DOHH2 (cell line): ENCODE results near the gene DNAH3.

ENCODE experiments used
- H3F3A ChIP-seq: fragments of 200-600 bp; sonication (generic), shearing (Covaris generic); 2 replicates; pipeline ENCODE4 v1.6.0; 2016; ENCODE audit warnings: antibody characterized with exemption, mild to moderate bottlenecking; ENCODE audit not compliant: control insufficient read depth, insufficient read depth
- H3K27ac ChIP-seq: fragments of 200-600 bp; sonication (generic); 2 replicates; pipeline ENCODE4 v1.5.1; 2014; ENCODE audit warnings: low read depth, mild to moderate bottlenecking, low read length, moderate library complexity
- H3K27me3 ChIP-seq: fragments of 200-600 bp; sonication (generic); 2 replicates; pipeline ENCODE4 v1.6.1; 2014; ENCODE audit warnings: mild to moderate bottlenecking, low read length, mixed read lengths; ENCODE audit not compliant: control insufficient read depth
- H3K36me3 ChIP-seq: fragments of 200-600 bp; sonication (generic); 2 replicates; pipeline ENCODE4 v1.6.1; 2014; ENCODE audit warnings: mild to moderate bottlenecking, low read length, moderate library complexity, mixed read lengths; ENCODE audit not compliant: control insufficient read depth
- H3K4me1 ChIP-seq: fragments of 200-600 bp; sonication (generic); 2 replicates; pipeline ENCODE4 v1.6.1; 2014; ENCODE audit warnings: mild to moderate bottlenecking, low read length, mixed read lengths; ENCODE audit not compliant: control insufficient read depth
- H3K4me2 ChIP-seq: fragments of 200-600 bp; sonication (generic); 2 replicates; pipeline ENCODE4 v1.6.0; 2014; ENCODE audit warnings: mild to moderate bottlenecking, low read length, moderate library complexity
- H3K4me3 ChIP-seq: fragments of 200-600 bp; sonication (generic); 2 replicates; pipeline ENCODE4 v1.5.1; 2014; ENCODE audit warnings: mild to moderate bottlenecking, low read length, mixed read lengths
- H3K79me2 ChIP-seq: fragments of 200-600 bp; sonication (generic); 2 replicates; pipeline ENCODE4 v1.6.1; 2014; ENCODE audit warnings: mild to moderate bottlenecking, low read length, mixed read lengths; ENCODE audit not compliant: control insufficient read depth
- H3K9me2 ChIP-seq: fragments of 200-600 bp; sonication (generic); replicated peaks from 2 replicates; pipeline ENCODE4 v1.6.1; 2014; ENCODE audit warnings: mild to moderate bottlenecking, low read length, mixed read lengths; ENCODE audit not compliant: control insufficient read depth
- H3K9me3 ChIP-seq: fragments of 200-600 bp; sonication (generic); 2 replicates; pipeline ENCODE4 v1.6.1; 2014; ENCODE audit warnings: antibody characterized with exemption, low read length, mixed read lengths; ENCODE audit not compliant: control insufficient read depth, insufficient read depth
- H4K20me1 ChIP-seq: fragments of 200-600 bp; sonication (generic); 2 replicates; pipeline ENCODE4 v1.6.0; 2014; ENCODE audit warnings: low read depth, mild to moderate bottlenecking, antibody characterized with exemption, low read length, moderate library complexity; ENCODE audit not compliant: control insufficient read depth, insufficient read depth
- EZH2phosphoT487 ChIP-seq: fragments of 200-600 bp; sonication (generic); IDR thresholded peaks from 2 replicates; pipeline ENCODE4 v1.6.1; 2017; ENCODE audit warnings: borderline replicate concordance, mild to moderate bottlenecking, antibody characterized with exemption, low read length, moderate library complexity, mixed read lengths
- TF ChIP-seq, protein P1 (sequence below): fragments of 200-600 bp; sonication (generic); IDR thresholded peaks from one replicate; pipeline ENCODE4 v1.5.1; 2014; ENCODE audit warnings: antibody characterized with exemption, mild to moderate bottlenecking, low read depth, low read length; ENCODE audit not compliant: poor library complexity, severe bottlenecking

DNAH3 gene

DNA sequence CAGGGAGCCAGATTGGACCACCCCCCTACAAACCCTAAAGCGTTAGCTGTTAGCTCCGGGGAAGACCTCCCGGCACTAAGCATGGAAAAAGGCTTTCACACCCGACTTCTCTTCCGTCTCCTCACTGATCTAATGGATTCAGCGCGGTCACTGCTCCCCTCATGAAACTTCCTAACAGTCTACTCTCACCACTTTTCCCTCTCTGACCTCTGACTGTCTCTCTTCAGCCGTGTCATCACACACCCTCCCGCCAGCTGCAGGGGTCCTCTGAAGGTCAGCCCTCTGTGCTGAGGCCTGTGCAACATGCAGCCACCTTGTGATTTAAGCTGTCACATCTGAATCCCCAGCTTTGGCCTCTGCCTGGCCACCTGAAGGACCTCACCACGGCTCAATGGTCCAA lies 234.4 kb downstream of the DNAH3 start:
- Histone ChIP-seq H3K79me2 (peaks cover 8% of the 10 kb centered on the region), H3K4me2 (peak overlapping the region; percentile 75), H3K9me3 (no peaks in the 10 kb centered on the region), H3K27ac (peak overlapping the region; percentile 89), H3K36me3 (peaks cover 16% of the 10 kb centered on the region), H3K9me2 (no peaks in the 10 kb centered on the region), H3K27me3 (no peaks in the 10 kb centered on the region), H3K4me1 (peaks cover 30% of the 10 kb centered on the region), H3F3A (peaks cover 8% of the 10 kb centered on the region), H4K20me1 (no peaks in the 10 kb centered on the region), H3K4me3 (peak overlapping the region; percentile 71)
- TF ChIP-seq, protein P1, sequence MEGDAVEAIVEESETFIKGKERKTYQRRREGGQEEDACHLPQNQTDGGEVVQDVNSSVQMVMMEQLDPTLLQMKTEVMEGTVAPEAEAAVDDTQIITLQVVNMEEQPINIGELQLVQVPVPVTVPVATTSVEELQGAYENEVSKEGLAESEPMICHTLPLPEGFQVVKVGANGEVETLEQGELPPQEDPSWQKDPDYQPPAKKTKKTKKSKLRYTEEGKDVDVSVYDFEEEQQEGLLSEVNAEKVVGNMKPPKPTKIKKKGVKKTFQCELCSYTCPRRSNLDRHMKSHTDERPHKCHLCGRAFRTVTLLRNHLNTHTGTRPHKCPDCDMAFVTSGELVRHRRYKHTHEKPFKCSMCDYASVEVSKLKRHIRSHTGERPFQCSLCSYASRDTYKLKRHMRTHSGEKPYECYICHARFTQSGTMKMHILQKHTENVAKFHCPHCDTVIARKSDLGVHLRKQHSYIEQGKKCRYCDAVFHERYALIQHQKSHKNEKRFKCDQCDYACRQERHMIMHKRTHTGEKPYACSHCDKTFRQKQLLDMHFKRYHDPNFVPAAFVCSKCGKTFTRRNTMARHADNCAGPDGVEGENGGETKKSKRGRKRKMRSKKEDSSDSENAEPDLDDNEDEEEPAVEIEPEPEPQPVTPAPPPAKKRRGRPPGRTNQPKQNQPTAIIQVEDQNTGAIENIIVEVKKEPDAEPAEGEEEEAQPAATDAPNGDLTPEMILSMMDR, result no peak
- no peak for TF ChIP-seq EZH2phosphoT487

DNA sequence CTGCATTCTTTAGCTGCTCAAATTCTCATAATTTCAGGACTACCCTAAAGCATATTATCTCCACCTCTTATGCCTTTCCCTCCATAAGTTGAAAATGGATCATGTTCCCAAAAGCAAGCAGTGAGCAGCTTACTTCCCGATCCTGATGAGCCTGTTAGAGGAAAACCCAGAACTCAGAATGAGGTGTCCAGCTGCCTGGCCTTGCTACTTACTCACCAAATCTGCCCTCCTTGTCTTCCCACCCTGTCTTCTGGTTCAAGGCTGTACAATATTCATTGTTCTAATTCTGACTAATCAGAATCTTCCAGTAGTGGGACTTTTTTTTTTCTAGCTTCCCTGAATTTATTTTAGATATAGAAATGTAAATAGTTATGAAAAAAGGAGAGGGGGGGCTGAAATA lies 239.3 kb downstream of the DNAH3 start:
- H4K20me1 ChIP-seq, result no peaks in the 10 kb centered on the region
- H3K79me2 ChIP-seq, result peaks cover 10% of the 10 kb centered on the region
- peaks cover 12% of the 10 kb centered on the region for H3F3A ChIP-seq
- H3K4me3 ChIP-seq, result no peak overlapping the region
- H3K36me3 ChIP-seq, result peaks cover 7% of the 10 kb centered on the region
- TF ChIP-seq, protein P1, result no peak
- TF ChIP-seq EZH2phosphoT487, result no peak
- no peaks in the 10 kb centered on the region for H3K27me3 ChIP-seq
- H3K4me2 ChIP-seq, result no peak overlapping the region
- no peak overlapping the region for H3K27ac ChIP-seq
- peaks cover 26% of the 10 kb centered on the region for H3K4me1 ChIP-seq
- no peaks in the 10 kb centered on the region for H3K9me2 ChIP-seq
- H3K9me3 ChIP-seq, result no peaks in the 10 kb centered on the region

DNA sequence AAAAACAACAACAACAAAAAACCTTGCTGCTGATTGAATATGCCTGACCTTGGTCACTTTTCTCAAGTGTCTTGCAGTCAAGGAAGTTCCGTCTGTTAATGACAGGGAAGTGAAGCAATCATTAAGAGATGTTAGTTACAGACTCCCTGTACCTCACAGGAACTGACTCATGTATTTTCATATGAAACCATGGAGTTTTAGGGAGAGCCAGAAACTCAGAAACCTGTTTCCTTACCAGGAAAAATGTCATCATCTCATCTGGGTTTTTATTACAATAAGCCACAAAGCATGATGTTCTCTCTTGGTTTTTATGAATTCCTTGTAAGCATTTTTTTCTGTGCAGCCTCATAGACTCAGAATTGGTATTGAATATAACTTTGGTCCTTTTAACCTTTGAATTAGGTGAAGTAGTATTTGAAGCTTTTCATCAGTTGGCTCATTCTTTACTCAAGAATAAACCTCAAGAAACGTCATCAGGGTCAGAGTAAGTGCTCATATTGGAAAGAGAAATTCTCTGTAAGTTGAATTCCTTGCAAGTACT lies 239.8 kb downstream of the DNAH3 start:
- Histone ChIP-seq H4K20me1 (no peaks in the 10 kb centered on the region), H3K79me2 (peaks cover 6% of the 10 kb centered on the region), H3K27me3 (no peaks in the 10 kb centered on the region), H3K4me1 (peaks cover 21% of the 10 kb centered on the region), H3F3A (peaks cover 12% of the 10 kb centered on the region), H3K4me3 (no peak overlapping the region), H3K9me3 (no peaks in the 10 kb centered on the region), H3K9me2 (no peaks in the 10 kb centered on the region), H3K36me3 (peaks cover 3% of the 10 kb centered on the region; the same call in 1 of the 2 replicates), H3K27ac (no peak overlapping the region), H3K4me2 (no peak overlapping the region)
- TF ChIP-seq, protein P1, result no peak
- no peak for TF ChIP-seq EZH2phosphoT487
